NCI-H2227 treated with DMSO at 0.1 percent for 48 hours (cell line): Measurements from ENCODE around the gene CAB39.

Experiments used
- DNase-seq: peaks from one replicate; lab custom pipeline; 2025; lab: John Stamatoyannopoulos, UW

The CAB39 gene

DNA sequence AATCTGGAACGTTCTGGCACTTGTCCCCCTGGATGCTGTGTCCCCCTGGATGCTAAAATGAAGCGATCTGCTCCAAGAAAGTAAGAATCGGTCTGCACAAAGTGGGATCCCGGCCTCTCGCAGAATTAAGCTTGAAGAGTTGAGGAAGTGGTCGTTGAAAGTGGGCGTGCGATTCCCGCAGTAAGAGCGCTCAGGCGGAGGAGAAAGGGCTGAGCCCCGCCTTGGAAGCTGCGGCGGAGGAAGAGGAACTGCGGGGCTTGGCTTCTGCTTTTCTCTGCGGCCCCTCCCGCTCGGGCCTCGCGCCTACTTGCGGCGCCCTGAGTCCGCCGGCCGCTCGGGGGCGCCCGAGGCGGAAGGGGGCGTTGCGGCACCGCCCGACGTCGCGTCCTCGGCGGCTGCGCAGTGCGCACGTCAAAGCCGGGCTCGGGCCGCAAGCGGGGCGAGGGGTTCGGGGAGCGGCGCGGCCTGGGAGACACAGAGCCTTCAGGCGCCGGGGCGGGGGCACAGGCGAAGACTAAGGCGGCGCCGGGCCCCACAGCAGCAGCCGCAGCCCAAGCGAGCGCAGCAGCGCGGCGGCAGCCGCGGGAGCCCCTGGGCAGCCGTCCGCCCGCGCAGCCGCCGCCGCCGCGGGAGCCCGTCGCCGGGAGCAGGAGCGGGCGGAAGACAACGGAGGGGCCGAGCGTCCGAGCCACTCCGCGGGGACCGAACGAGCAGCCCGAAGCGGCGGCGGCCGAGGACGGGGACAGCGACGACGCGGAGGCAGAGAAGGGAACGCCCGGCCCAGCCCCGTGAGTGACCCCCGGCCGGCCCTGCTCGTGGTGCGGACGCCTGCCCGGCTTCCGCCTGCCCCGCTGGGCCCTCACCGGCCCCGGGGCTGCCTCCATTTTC, at the start of gene CAB39:
TSS of gene CAB39 (plus strand) at position 400 of the 888 bp plus-strand sequence. CDS start 47,160 bp downstream, outside the sequence.
- peak; percentile 90 for DNase-seq

DNA sequence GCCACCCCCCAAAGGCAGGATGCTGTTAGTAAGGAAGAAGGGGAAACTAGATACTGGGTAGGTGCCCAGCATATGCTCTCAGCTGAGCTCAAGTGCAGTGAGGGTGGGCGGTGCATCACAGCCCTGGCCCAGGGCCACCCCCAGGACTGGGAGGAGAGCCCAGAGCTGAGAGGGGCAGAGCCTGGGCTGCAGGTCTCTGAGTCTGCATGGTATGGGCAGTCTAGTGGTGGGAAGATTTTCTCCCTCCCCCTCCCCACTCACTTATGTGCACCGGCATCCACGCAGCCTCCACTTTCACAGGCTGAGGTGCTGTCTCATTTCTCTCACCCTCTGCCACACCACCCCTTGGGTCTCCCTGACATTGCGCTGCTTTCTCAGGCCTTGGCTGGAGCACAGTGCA, 48.5 kb upstream of the CAB39 start:
- no peak for DNase-seq

DNA sequence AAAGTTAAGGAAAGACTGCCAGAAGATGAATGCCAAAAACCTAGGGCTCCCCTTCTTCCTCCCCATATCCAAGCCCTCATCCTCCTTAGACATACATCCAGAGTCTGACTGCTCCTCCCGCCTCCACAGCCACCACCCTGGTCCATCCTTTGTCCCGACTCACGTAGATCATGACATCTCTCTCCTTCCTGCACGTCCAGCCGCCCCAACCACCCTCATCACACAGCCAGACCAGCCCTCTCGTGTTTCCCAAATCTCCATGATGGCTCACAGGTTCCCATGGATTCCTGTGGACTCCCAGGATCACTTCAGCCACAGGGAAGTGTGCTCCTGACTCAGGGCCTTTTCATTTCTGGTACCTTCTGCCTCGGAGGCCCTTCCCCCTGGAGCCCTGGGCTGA, 47.8 kb upstream of the CAB39 start:
- no peak for DNase-seq

DNA sequence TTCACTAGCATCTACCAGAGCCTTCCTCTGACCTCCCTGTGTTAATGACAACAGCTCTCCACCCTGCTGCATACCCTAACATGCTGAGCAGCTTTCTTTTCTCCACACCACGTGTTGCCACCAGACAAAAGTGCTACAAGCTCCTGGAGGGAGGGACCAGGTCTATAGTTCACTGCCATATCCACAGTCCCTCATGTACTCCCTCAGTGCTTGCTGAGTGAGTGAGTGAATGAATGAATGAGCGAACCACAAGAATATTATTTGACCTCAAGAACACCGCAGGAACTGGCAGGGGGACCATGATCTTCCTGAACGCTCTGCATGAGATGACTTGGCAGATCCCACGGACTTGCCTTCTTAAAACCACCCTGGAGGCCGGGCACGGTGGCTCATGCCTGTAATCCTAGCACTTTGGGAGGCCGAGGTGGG, 47.4 kb upstream of the CAB39 start:
- DNase-seq = no peak

DNA sequence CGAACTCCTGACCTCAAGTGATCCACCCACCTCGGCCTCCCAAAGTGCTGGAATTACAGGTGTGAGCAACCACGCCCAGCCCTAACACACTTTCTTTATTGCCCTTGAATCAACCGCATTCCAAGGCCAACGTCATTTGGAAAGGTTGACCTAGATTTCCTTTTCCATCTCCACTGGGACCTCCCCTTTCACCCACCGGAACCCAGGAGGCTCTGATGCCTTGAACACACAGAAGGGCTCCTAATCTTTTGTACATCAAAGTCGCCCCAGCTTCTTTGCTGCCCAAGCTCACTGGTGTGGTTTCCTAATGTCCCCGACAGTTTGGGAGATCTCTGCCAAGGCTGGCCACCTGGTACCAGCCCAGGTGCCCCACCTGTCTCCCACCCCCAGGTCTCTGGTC, 46.2 kb upstream of the CAB39 start:
- no peak for DNase-seq

DNA sequence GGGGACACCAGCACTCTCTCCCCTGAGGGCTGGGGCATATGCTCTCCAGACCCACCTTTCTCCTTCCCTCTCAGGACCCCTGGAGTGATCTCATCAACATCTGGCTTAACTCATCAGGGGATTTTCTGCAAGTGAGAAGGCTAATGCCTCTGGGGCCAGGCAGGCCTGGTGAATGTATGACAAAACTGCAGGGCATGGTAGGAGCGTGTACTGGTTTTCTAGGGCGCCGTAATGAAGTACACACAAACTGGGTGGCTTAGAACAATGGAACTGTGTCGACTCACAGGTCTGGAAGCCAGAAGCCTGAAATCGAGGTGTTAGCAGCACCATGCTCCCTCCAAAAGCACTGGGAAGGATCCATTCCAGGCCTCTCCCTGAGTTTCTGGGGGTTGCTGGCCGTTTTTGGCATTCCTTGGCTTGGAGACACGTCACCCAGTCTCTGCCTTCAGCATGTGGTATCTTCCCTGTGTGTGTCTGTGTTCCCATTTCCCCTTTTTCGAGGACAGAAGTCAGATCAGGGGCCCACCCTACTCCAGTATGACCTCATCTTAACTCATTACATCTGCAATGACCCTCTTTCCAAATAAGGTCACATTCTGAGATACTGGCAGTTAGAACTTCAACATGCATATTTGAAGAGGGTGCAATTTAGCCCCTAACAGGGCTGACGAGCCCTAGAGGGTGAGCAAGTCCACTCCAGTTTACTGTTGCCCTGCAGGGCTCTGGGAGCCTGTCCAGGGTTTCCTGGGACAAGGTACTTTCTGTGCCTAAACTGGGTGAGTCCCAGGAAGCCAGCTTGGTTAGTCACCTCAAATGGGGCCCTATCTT, 45.5 kb upstream of the CAB39 start:
- DNase-seq = no peak

DNA sequence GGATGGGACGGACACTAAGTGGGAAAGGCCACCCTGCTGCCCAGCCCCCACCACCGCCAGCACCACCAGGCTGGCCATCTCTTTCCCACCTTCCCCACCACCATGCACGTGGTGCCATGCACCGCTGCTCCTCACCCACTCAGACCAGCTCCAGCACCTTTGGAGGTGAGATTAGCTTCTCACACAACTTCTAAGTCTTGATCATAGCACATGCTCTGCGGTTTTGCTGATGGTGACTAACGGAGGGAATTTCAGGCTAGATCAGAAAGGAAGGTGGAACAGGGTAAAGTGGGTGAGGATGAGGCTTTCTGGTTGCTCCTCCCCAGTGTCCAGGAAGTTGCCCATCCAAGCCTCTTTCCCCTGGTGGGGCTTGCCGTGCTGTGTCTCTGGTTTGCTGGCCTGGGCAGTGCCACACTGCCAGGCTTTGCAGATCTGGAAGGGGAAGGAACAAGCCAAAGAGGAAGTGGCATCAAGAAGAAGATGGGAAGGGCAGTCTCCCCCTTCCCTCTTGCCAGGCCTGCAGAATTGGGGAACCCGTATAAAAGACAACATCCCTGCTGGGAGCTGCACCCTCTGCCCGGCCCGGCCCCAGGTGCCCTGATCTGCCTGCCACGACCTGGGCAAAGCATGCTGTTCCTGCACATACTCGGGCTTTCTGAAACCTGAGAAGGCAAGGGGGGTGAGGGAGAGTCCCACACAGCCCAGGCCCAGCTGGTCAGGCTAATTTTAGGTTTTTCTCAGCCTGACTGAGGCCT, 44.3 kb upstream of the CAB39 start:
- DNase-seq = no peak

DNA sequence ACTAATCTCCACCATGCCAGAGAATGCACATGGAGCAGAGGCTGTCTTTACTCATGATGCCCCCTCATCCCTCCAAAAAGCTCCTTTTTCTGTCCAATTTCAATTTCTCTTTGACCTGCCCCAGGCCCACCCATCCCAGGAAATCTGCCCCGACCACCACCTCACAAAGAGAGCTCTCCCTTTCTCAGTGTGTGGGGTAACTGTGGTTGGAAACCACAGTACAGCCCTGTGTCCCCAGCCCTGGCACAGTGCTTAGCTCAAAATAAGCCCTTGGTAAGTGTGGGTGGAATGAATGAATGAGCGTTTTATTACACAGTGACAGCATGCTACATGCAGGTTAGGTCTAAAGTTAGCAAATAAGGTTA, 43.7 kb upstream of the CAB39 start:
- DNase-seq = no peak

DNA sequence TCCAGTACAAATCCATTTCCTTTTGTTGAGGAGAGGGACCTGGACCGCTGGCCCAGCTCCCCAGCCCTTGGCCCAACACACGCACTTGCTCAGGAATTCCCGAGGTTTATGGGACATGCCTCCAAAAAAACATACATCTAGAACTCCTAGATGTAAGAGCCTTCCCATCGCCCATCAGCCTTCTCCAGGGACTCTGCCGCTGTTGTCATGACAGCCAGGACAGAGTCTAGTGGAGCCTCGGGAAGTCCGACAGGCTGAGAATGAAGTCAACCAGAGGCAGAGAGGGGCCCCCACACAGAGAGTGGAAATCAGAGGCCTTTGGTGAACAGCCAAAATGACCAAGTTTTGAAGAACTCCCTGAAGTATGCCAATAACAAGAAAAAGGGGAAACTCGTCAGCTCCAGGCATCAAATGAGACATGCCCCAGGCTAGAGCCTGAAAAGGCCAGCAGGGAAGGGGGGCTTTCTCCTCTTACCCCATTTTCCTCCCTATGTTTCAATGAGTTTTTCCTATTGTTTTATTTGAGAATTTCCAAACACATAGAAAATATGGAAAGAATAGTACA, 43.2 kb upstream of the CAB39 start:
- DNase-seq = no peak

DNA sequence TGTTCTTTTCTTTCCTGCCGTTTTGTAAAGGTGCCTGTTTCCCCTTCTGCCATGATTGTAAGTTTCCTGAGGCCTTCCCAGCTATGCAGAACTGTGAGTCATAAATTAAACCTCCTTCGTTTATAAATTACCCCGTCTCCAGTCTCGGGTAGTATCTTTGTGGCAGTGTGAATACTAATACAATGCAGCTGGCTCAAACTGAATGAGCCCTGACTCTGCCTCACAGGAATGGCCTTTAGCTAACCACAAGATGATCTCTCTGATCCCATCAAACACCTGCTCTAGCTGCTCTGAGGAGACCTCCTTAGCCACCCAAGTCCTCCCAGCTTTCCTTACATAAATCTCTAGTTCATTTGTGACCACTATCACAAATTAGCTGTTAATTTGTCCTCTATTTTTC, 41.5 kb upstream of the CAB39 start:
- no peak for DNase-seq

DNA sequence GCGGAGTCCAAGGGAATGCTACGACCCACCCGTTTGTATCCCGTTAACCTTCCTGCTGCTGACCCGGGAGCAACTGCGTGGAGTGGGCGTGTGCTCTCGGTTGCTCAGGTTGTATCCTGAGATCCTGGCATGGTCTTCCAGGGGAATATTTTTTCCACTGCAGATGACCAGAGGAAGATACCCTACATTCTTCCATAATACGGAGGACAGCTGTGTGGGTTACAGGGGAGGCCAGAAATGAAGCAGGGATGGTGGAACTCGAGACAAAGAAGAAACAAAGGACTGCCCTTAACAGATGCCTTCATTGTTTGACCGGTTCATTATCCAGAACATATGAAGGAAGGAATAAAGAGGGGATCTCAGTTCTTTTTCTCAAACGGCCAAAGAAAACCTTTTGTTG, 39.8 kb upstream of the CAB39 start:
- no peak for DNase-seq

DNA sequence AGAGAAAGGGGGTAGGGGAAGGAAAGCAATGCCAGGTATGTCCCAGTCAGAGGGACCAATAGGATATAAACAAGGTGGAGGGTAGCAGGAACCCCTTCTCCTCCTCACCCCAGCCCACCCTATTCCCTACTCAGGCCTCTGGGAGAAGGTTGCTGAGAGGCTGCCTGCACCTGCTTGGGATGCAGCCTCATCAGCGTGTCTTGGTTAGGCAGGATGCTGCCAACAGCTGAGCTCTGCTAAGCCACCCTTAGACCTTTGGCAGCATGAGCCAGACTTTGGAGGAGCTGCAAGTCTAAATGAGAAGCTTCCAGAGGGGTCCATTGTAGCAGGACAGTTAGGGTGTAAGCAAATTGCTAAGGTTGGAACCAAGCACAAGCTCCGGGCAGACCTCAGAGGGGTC, 38.2 kb upstream of the CAB39 start:
- no peak for DNase-seq

DNA sequence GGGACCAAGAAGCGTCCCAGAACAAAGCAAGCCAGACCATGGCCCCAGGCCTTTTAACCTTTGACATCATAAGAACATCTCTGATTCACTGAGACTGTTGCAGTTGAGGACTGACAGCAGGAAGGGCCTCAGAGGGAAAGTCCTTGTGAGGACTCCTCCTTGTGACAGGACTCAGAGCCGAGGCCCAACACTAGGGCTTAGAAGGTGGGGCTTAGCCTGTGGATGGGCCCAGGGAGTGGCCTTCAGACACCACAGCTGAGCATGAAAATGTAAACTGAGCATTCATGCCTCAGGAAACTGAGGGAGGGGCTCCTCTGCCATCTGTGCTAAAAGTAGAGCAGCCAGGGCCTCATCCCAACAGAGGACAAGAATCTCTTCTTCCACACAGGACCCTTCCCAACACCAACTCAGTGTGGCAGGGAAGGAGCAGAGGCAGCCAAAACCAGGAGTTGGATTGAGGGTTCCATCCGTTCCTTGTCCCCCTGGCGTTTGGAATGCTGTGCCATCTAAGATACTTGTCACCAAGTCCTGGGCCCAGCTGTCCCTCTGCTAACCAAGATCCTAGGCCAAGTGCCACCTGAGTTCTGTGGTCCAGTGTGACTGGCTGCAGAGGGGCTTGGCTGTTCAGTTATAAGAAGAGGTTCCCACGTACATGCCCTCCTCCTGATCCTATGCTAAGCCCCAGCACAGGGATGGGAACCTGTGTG, 37.5 kb upstream of the CAB39 start:
- DNase-seq = no peak

DNA sequence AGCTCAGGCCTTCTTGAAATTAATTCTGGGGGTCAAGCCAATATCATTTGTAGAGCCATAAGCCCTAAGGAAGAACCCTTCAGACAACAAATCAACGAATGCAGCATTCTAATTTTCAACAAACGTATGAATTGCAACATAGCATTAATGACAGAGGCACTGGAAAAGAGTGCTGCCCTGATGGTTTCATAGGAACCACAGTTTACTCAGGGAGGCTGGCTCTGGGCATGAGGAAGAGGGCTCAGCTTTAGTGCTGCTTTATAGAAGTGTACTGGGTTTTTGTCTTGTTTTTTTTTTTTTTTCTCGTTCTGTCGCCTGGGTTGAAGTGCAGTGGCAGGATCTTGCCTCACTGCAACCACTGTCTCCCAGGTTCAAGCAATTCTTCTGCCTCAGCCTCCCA, 36.1 kb upstream of the CAB39 start:
- DNase-seq = no peak

DNA sequence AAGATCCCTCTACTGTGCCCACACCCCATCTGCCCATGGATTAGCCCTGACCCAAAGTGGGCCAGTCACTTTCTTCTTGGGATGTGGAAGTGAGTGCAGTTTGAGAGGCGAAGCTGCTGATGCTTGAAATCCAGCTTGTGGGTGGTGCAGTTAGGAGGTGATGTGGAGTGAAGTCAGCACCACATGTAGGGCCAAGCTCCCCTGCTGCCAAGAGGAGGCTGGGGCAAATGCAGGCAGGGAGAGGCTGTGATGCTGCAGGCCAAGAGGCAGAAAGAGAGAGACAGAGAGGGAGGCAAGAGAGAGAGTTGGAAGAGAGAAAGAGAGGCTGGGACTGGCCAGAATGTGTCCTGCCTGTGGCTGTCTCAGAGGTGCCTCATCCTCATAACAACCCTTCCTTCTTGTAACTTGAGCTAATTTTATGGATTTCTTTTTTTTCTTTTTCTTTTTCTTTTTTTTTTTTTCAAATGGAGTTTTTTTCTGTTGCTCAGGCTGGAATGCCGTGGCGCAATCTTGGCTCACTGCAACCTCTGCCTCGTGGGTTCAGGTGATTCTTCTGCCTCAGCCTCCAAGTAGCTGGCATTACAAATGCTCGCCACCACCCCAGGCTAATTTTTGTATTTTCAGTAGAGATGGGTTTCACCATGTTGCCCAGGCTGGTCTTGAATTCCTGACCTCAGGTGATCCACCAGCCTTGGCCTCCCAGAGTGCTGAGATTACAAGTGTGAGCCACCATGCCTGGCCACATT, 35.3 kb upstream of the CAB39 start:
- DNase-seq = no peak

DNA sequence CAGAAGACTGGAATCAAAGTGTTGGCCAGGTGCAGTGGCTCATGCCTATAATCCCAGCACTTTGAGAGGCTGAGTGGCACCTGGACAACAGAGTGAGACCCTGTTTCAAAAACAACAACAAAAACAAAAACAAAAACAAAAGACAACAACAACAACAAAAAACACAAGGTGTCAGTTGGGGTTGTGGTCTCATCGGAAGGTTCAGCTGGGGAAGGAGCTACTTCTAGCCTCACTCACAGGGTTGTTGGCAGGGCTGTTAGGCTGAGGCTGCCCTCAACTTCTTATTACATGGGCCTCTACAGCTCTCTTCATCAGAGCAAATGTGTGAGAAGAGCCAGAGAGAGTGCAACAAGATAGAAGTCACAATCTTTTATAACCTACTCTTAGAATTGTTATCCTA, 34.6 kb upstream of the CAB39 start:
- DNase-seq = no peak

DNA sequence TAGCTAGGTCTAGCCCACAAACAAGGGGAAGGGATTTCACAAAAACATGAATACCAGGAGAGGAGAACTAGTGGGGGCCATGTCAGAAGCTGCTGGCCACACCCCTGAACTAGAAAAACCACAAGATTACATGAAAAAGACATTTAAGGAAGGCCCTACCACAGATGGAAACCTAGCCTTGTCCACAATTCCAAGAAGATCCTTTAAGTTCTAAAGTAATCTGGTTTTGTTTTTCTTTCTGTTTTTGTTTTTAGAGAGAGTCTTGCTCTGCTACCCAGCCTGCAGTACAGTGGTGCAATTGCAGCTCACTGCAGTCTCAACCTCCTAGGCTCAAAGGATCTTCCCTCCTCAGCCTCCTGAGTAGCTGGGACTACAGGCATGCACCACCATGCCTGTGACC, 34.2 kb upstream of the CAB39 start:
- DNase-seq = no peak

DNA sequence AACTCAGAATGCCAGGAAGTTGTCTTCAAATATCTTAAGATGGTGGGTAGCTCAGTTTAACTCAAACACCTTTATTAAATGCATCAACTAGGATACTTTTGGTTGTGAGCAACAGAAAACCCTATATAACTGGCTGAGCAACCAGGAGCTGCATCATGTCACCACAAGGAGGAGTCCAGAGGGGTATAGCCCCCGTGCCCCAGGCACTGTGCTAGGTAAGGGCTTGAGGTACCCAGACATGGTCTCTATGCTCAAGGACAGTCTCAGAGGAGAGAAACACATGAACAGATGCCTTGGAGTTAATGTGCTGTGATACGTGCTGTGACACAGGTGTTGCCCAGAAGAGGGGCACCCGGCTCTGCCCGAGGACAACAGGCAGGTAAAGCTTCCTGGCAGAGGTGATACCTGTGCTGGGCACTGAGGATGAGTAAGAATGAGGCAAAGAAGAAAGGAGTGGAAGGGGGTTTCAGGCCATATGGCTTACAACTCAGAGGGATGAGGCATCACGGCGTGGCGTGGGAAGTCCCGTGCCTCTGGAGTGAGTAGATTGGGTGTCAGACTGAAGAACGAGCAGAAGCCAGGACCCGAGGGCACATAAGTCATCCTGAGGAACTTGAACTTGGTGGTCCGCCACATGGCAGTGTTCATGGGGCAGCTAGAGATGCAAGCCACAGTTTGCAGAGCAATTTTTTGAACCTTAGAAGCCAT, 32.0 kb upstream of the CAB39 start:
- DNase-seq = no peak

DNA sequence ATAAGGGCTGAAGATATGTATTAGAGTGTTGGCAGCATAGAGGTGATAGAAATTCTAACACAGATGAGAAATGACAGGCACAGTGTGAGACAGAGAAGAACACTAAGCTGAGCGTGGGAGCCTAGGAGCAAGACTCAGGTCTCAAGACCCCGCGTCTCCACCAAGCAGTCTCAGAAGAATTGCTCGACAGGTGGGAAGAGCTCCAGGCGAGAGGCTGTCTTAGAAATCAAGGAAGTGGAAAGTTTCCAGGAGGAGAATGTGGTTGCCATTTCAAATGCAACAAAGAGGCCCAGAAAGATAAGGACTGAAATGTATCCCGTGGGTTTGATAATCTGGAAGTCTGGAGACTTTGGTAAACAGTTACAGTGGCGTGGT, 31.5 kb upstream of the CAB39 start:
- DNase-seq = no peak

DNA sequence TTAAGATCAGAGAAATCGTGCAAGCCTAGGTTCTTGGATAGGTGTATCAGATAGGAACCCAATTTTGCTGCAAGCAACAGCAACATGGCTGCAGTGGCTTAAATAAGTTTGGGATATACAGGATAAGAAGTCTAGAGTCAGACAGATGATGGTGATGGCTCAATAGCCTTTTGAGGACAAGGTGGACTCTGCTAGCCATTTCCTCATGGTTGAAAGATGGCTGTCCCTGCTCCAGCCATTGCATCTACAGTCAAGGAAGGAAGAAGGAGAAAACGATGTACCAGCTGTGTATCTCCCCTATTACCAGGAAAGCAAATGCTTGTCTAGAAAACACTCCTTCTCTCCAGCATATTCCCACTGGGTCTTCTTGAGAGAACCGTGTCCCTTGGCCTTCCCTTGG, 30.1 kb upstream of the CAB39 start:
- no peak for DNase-seq
